PFSK-1 (cell line): ENCODE results near the gene RPF1.

Experiments
- FOXP2 ChIP-seq: optimal IDR thresholded peaks from 2 replicates; pipeline ENCODE3; 2011; ENCODE audit warnings: borderline replicate concordance, control low read depth, inconsistent platforms; ENCODE audit not compliant: insufficient read depth; ENCODE audit errors: extremely low read length, extremely low read depth
- POLR2AphosphoS5 ChIP-seq: IDR thresholded peaks from 2 replicates; pipeline ENCODE4 v1.6.1; 2012; ENCODE audit warnings: low read depth, mild to moderate bottlenecking, control low read depth, low read length, moderate library complexity
- TF ChIP-seq, protein P1 (sequence below), 2 experiments: IDR thresholded peaks; 2 replicates each; pipeline versions ENCODE4 v1.6.1 to v1.8.0; 2011 to 2012; ENCODE audit warnings: low read depth in 2 of 2, low read length in 2 of 2, control low read depth in 1 of 2, inconsistent platforms in 1 of 2, mild to moderate bottlenecking in 1 of 2, moderate library complexity in 1 of 2; ENCODE audit not compliant: insufficient read depth in 1 of 2

DNA sequence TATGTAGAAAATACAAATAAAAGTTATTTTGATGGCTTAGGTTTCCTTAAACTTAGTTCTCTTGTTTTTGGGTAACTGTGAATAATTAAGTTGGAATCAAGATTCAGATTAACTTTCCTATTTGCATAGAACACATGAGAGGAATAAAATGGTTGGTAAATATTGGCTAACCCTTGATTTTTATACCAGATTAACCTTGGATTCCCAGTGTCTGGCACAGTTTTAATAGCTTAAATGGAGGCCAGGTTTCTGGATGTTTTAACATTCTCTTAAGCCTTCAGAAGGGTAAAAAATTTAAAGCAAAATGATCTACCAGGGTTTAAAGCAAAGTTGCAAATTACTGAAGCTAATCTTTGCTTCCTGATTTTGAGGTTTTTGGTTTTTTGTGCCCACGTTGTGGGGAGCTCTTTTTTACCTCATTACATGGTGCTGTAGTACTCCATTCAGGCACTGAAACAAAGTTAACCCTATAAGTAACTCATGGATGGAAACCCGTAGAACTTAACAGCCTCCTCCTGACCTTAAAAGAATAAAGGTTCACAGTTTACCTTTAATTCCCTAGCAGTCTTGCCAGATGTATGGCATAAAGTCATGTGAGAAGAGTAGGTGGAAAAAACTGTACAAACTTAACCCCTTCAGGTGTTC is 18.7 kb downstream of the RPF1 start:
- TF ChIP-seq POLR2AphosphoS5, result no peak
- TF ChIP-seq FOXP2, result no peak
- TF ChIP-seq, protein P1, sequence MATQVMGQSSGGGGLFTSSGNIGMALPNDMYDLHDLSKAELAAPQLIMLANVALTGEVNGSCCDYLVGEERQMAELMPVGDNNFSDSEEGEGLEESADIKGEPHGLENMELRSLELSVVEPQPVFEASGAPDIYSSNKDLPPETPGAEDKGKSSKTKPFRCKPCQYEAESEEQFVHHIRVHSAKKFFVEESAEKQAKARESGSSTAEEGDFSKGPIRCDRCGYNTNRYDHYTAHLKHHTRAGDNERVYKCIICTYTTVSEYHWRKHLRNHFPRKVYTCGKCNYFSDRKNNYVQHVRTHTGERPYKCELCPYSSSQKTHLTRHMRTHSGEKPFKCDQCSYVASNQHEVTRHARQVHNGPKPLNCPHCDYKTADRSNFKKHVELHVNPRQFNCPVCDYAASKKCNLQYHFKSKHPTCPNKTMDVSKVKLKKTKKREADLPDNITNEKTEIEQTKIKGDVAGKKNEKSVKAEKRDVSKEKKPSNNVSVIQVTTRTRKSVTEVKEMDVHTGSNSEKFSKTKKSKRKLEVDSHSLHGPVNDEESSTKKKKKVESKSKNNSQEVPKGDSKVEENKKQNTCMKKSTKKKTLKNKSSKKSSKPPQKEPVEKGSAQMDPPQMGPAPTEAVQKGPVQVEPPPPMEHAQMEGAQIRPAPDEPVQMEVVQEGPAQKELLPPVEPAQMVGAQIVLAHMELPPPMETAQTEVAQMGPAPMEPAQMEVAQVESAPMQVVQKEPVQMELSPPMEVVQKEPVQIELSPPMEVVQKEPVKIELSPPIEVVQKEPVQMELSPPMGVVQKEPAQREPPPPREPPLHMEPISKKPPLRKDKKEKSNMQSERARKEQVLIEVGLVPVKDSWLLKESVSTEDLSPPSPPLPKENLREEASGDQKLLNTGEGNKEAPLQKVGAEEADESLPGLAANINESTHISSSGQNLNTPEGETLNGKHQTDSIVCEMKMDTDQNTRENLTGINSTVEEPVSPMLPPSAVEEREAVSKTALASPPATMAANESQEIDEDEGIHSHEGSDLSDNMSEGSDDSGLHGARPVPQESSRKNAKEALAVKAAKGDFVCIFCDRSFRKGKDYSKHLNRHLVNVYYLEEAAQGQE (IDR thresholded peaks at IDR 0.05; ENCODE audit: insufficient read depth in 1 of 2, low read depth in 2 of 2, low read length in 2 of 2), result no peak
